Lung (tissue), 12 donors: ENCODE data around the gene CRIP2. TPM values are rescaled to one million over a fixed set of nuclear protein-coding genes. Genes with fewer than 3 reads are reported as not detected.

Experiments used
- ATAC-seq: fragments of 200-7000 bp; cut with Tn5 transposase; one replicate; pipeline ENCODE4 v1.9.1; 2020; ENCODE audit warnings: moderate number of reproducible peaks; ENCODE audit not compliant: insufficient read depth, low FRiP score
- DNase-seq, 3 donors: peaks; one replicate each; pipeline ENCODE4 v3.0.0-alpha.2; 2013 to 2017
- H3K27ac ChIP-seq, 2 donors: one replicate each; pipeline ENCODE4 v1.5.1; 2013; ENCODE audit warnings: mild to moderate bottlenecking in 2 of 2, moderate library complexity in 2 of 2, control low read depth in 1 of 2, inconsistent platforms in 1 of 2, low read depth in 1 of 2, low read length in 1 of 2
- H3K27me3 ChIP-seq, 3 donors: one replicate each; pipeline ENCODE4 v1.5.1; 2013; ENCODE audit warnings: low read length in 2 of 3; ENCODE audit not compliant: control insufficient read depth in 3 of 3, insufficient read depth in 3 of 3
- H3K36me3 ChIP-seq, 4 donors: one replicate each; pipeline ENCODE4 v1.5.1; 2013; ENCODE audit warnings: low read length in 4 of 4, mild to moderate bottlenecking in 1 of 4, moderate library complexity in 1 of 4; ENCODE audit not compliant: control insufficient read depth in 4 of 4, insufficient read depth in 4 of 4
- H3K4me1 ChIP-seq, 5 donors: one replicate each; pipeline ENCODE4 v1.5.1; 2013; ENCODE audit warnings: low read length in 5 of 5, mild to moderate bottlenecking in 2 of 5, moderate library complexity in 1 of 5; ENCODE audit not compliant: control insufficient read depth in 5 of 5, insufficient read depth in 5 of 5
- H3K4me3 ChIP-seq: one replicate; pipeline ENCODE4 v1.5.1; 2013; ENCODE audit warnings: mild to moderate bottlenecking, control low read depth, moderate library complexity
- H3K9ac ChIP-seq, 2 donors: one replicate each; pipeline ENCODE4 v1.5.1; 2013; ENCODE audit warnings: low read length in 2 of 2, control low read depth in 1 of 2; ENCODE audit not compliant: insufficient read depth in 1 of 2
- H3K9me3 ChIP-seq, 4 donors: one replicate each; pipeline ENCODE4 v1.5.1; 2013; ENCODE audit warnings: low read length in 3 of 4, mild to moderate bottlenecking in 1 of 4, moderate library complexity in 1 of 4; ENCODE audit not compliant: control insufficient read depth in 4 of 4, insufficient read depth in 3 of 4
- CTCF ChIP-seq: IDR thresholded peaks from 2 replicates; pipeline ENCODE4 v1.5.1; 2012; ENCODE audit warnings: mild to moderate bottlenecking; ENCODE audit errors: control extremely low read depth, extremely low read depth
- WGBS, 2 donors: extraction: QIAGEN DNeasy Blood & Tissue Kit; methylation state at CpG; one replicate each; pipeline ENCODE4 v1.1.7; 2013; 5-methylcytosine and 5-hydroxymethylcytosine counted together
- polyA plus RNA-seq, 2 donors: library from polyadenylated mRNA; stranded (reverse); fragments of 200-250 nt; gene quantifications; one replicate each; pipeline ENCODE4 v1.2.1, GENCODE V29; 2013
- total RNA-seq, 2 donors: library from RNA; depleted of rRNA in 1 of 2; stranded (reverse); fragments of >200 nt in 1 of 2; gene quantifications; one replicate each; pipeline ENCODE4 v1.2.1, GENCODE V29; 2014 to 2021
- donor health status: control.
- donor health status: control.
- donor health status: Bipolar disorder and iron deficiency.
- donor health status: healthy.
- donor health status: DM: yes; HTN: yes; CAD: no.

The CRIP2 gene
- total and polyA plus RNA-seq, 4 donors: 135 to 267 (median 205) TPM

- ATAC-seq (no peak), DNase-seq (no peak)
- Histone ChIP-seq H3K27ac (no peak overlapping the region), H3K36me3 (peaks cover 0 to 29% (median 2%) of the 10 kb centered on the region in 4 donors), H3K9ac (no peak overlapping the region), H3K9me3 (no peaks in the 10 kb centered on the region), H3K4me3 (no peak overlapping the region), H3K4me1 (no peaks in the 10 kb centered on the region), H3K27me3 (no peaks in the 10 kb centered on the region)
- no peak for TF ChIP-seq CTCF
- WGBS, 2 donors: 94 to 95% methylated on average over 16 to 18 of the region's 18 CpGs
Measured at GRCh38 chr14:105437723-105438500, 36.7 kb upstream of the CRIP2 start.

DNA sequence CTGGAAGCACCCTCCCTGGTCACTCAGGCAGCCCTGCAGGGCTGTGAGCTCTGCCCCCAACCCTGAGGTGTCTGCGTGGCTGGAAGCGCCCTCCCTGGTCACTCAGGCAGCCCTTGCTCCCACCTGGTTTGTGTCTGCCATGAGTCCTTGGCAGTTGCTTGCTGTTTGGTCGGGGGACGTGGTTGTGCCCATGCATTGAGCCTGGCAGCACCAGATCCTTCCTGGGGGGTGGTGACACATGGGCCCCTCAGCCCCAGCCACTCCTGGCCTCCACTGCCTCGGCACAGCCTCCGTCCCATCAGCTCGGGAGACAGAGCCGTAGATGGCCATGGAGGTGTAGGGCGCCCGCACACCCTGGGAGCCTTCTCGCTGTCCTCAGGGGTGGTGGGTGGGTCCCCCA, 35.4 kb upstream of the CRIP2 start:
- no peak overlapping the region for H3K9ac ChIP-seq
- H3K4me3 ChIP-seq: no peak overlapping the region
- 93 to 97% methylated on average over 11 of the region's 11 CpGs for WGBS, 2 donors
- no peak for DNase-seq
- H3K27me3 ChIP-seq: no peaks in the 10 kb centered on the region
- peaks cover 0 to 31% (median 5%) of the 10 kb centered on the region in 4 donors for H3K36me3 ChIP-seq
- H3K4me1 ChIP-seq: no peaks in the 10 kb centered on the region
- no peak for ATAC-seq
- H3K9me3 ChIP-seq: no peaks in the 10 kb centered on the region
- no peak overlapping the region for H3K27ac ChIP-seq
- TF ChIP-seq CTCF: no peak

DNA sequence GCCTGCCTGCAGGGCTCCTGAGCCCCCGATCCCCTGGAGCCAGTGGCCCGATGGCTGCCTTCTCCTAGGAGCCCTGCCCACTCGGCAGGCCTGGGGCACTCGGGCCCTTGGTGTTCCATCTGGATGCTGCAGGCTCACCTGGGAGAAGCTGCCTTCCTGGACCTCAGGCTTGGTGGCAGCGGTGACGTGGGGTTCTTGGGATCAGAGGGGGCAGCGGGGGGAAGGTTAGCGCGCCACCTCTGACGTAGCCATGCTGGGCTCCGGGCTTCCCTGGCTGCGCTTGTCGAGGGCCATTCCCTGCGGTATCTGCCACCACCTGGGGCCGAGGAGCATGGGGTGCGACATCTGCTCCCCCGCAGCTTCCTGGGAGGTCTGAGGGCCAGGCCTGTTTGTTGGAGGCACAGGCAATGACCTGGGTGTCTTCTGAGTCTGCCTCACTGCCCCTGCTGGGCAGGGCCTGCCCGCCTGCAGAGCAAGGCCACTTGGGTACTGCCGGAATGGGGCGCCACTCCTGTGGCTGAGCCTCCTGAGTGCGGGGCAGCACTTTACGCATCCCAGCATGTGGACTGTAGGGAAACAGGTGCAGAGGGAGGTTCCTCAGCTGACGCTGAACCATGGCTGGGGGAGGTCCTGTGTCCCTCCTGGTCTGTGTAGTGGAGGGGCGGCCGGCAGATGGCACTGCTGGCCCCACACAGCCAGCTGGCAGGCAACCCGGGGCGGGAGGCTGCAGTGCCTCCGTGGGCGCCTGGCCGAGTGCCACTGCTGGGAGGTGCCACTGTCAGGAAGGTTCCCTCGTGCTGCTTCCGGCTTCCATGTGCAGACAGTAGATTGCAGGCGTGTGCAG, 34.7 kb upstream of the CRIP2 start:
- H3K27ac ChIP-seq: no peak overlapping the region
- peaks cover 0 to 31% (median 5%) of the 10 kb centered on the region in 4 donors for H3K36me3 ChIP-seq
- ATAC-seq (no peak), DNase-seq (no peak)
- no peaks in the 10 kb centered on the region for H3K4me1 ChIP-seq
- no peak for TF ChIP-seq CTCF
- no peak overlapping the region for H3K4me3 ChIP-seq
- WGBS, 2 donors: 88 to 92% methylated on average over 32 to 33 of the region's 33 CpGs
- H3K9ac ChIP-seq: no peak overlapping the region
- H3K9me3 ChIP-seq: no peaks in the 10 kb centered on the region
- H3K27me3 ChIP-seq: no peaks in the 10 kb centered on the region
